Mammary epithelial cell (primary cell): ENCODE measurements around the gene NOL4L.

Experiments
- CTCF ChIP-seq, 2 donors: IDR thresholded peaks in 1 of 2; conservative IDR thresholded peaks in 1 of 2; 2 replicates each; pipeline ENCODE4 v1.5.1; 2011 to 2012; ENCODE audit warnings: inconsistent platforms in 2 of 2, low read length in 2 of 2, mild to moderate bottlenecking in 2 of 2, control low read depth in 1 of 2, low read depth in 1 of 2; ENCODE audit not compliant: insufficient read depth in 1 of 2; ENCODE audit errors: extremely low read depth in 1 of 2
- EZH2 ChIP-seq: IDR thresholded peaks from 2 replicates; pipeline ENCODE4 v1.6.1; 2012; ENCODE audit warnings: low read length, inconsistent platforms, borderline replicate concordance

- no peak for TF ChIP-seq CTCF (conservative IDR thresholded peaks at IDR 0.05 in 1 of 2, IDR thresholded peaks at IDR 0.05 in 1 of 2; ENCODE audit: extremely low read depth in 1 of 2, insufficient read depth in 1 of 2, low read depth in 1 of 2, low read length in 2 of 2)
- no peak for TF ChIP-seq EZH2
These were observed 139.4 kb downstream of the NOL4L start for GRCh38 chr20:32445539-32446273.
